HUES64 (cell line): Measurements from ENCODE around the gene HPDL.

ENCODE experiments used
- H3K27ac ChIP-seq: 2 replicates; pipeline ENCODE4 v1.7.0; 2013; ENCODE audit warnings: low read depth, low read length, inconsistent platforms
- H3K27me3 ChIP-seq: 2 replicates; pipeline ENCODE4 v1.6.1; 2013; ENCODE audit warnings: mild to moderate bottlenecking, low read length; ENCODE audit not compliant: insufficient read depth
- H3K36me3 ChIP-seq: 2 replicates; pipeline ENCODE4 v1.6.1; 2013; ENCODE audit warnings: mild to moderate bottlenecking, low read length; ENCODE audit not compliant: insufficient read depth
- H3K4me1 ChIP-seq: 2 replicates; pipeline ENCODE4 v1.6.1; 2013; ENCODE audit warnings: mild to moderate bottlenecking, low read length, moderate library complexity; ENCODE audit not compliant: insufficient read depth
- H3K4me3 ChIP-seq: 2 replicates; pipeline ENCODE4 v1.5.1; 2013; ENCODE audit warnings: mild to moderate bottlenecking, low read length, moderate library complexity
- H3K9ac ChIP-seq: 2 replicates; pipeline ENCODE4 v1.6.1; 2013; ENCODE audit warnings: mild to moderate bottlenecking, low read depth, low read length
- H3K9me3 ChIP-seq: 2 replicates; pipeline ENCODE4 v1.6.1; 2013; ENCODE audit warnings: low read depth, low read length; ENCODE audit not compliant: insufficient read depth
- WGBS: fragments of 150-250, 120-280 bp; methylation state at CpG from one replicate; pipeline ENCODE4 v1.1.7; 2013; ENCODE audit warnings: missing lambda C conversion rate; 5-methylcytosine and 5-hydroxymethylcytosine counted together

The HPDL gene

DNA sequence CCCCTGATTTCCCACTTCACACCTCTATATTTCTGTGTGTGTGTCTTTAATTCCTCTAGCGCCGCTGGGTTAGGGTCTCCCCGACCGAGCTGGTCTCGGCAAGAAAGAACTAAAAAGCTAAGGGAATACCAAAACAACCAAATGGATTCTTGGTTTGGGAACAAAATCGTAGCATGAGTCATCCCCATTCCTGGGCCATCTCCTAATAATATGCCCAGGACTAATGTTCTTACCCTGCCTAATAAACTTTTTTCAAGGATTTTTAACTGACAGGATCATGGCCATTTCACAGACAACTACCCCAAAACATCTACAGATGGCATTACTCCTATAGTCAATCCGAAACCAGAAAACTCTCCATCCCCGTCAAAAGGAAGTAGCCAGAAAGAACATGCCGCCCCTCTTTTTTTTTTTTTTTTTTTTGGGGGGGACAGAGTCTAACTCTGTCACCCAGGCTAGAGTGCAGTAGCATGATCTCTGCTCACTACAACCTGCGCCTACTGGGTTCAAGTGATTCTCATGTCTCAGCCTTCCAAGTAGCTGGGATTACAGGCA, 4.1 kb upstream of the HPDL start:
- no peak overlapping the region for H3K9ac ChIP-seq
- H3K27ac ChIP-seq, result 0 out of 2 replicates have a peak overlapping the region, but pooled peaks have one; percentile 52
- no peak overlapping the region for H3K4me3 ChIP-seq
- H3K36me3 ChIP-seq, result no peaks in the 10 kb centered on the region
- H3K27me3 ChIP-seq, result no peaks in the 10 kb centered on the region
- 86% methylated on average over 10 of the region's 10 CpGs for WGBS
- H3K4me1 ChIP-seq, result peaks cover 26% of the 10 kb centered on the region
- H3K9me3 ChIP-seq, result no peaks in the 10 kb centered on the region

DNA sequence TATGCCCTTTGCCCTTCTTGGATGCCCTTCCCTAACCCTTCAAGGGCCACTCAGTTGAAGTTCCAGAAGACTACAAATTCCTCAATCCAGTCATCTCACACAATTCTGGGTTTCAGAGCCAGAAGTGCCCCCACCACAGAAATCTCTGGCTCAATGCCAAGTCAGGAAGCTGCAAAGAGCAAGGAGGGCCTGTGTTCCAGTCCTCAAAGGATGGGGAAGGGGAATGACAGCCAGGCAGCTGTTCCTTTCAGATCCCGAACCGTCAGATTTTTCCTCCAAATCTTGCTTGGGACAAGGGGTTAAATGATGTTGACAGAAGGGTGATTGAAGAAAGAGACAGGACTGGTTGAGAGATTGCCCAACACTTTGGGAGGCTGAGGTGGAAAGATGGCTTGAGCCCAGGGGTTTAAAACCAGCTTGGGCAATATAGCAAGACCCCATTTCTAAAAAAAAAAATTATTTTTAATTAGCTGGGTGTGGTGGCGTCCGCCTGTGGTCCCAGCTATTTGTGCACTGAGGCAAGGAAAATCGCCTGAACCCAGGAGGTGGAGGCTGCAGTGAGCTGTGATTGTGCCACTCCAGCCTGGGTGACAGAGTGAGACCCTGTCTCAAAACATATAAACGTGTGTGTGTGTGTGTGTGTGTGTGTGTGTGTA, 716 bp upstream of the HPDL start:
- Histone ChIP-seq H3K9ac (peak overlapping the region; percentile 25), H3K36me3 (peaks cover 8% of the 10 kb centered on the region), H3K4me1 (peaks cover 36% of the 10 kb centered on the region), H3K4me3 (peak overlapping the region; percentile 35; the same call in 1 of the 2 replicates), H3K9me3 (no peaks in the 10 kb centered on the region), H3K27me3 (no peaks in the 10 kb centered on the region), H3K27ac (no peak overlapping the region)
- 93% methylated on average over 5 of the region's 6 CpGs for WGBS

DNA sequence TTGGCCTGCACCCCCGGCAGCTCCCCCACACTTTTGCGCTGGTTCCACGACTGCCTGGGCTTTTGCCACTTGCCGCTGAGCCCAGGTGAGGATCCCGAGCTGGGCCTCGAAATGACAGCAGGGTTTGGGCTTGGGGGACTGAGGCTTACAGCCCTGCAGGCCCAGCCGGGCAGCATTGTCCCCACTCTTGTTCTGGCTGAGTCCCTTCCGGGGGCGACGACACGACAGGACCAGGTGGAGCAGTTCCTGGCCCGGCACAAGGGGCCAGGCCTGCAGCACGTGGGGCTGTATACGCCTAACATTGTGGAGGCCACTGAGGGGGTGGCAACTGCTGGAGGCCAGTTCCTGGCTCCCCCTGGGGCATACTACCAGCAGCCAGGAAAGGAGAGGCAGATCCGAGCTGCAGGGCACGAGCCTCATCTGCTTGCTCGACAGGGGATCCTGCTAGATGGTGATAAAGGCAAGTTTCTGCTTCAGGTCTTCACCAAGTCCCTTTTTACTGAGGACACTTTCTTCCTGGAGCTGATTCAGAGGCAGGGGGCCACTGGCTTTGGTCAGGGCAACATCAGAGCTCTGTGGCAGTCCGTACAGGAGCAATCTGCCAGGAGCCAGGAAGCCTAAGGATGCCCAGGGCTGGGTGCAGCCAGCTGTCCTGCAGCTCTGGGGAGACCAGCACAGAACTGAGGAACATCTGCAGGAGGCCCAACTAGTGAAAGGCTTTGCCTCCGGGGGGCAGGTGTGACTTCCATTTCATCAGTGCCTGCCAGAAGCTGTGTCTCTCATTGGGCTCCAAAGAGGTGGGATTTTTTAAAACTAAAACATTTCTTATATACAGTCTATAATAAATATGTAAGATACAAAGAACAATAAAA, 1.2 kb downstream of the HPDL start:
- H3K4me3 ChIP-seq, result peak overlapping the region; percentile 35; the same call in 1 of the 2 replicates
- 87% methylated on average over 19 of the region's 19 CpGs for WGBS
- H3K27me3 ChIP-seq, result no peaks in the 10 kb centered on the region
- no peaks in the 10 kb centered on the region for H3K9me3 ChIP-seq
- peak overlapping the region; percentile 40 for H3K9ac ChIP-seq
- H3K36me3 ChIP-seq, result peaks cover 27% of the 10 kb centered on the region
- peaks cover 20% of the 10 kb centered on the region for H3K4me1 ChIP-seq
- peak overlapping the region; percentile 48 for H3K27ac ChIP-seq

DNA sequence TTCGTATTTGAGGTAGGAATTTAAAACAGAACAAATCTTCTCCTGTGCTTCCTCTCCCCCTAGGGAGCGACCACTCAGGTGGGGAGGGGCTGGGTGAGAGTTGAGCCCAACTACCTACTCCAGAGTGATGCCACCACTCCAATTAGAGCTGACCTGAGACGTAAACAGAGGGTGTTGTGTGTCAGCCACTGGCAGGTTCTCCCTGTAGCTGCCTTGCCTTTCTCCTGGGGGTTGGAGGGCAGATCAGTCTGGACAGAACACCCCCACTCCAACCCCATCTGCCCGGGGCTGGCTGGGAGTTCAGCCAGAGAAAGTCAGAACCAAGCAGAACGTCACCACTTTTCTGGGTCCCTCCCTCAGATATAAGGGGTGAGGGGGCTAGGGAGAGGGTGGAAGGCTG, 2.0 kb downstream of the HPDL start:
- Histone ChIP-seq H3K27me3 (no peaks in the 10 kb centered on the region), H3K9me3 (no peaks in the 10 kb centered on the region), H3K27ac (0 out of 2 replicates have a peak overlapping the region, but pooled peaks have one; percentile 7), H3K36me3 (peaks cover 35% of the 10 kb centered on the region), H3K4me3 (peak overlapping the region; percentile 35; the same call in 1 of the 2 replicates), H3K4me1 (peaks cover 20% of the 10 kb centered on the region), H3K9ac (no peak overlapping the region; the same call in 1 of the 2 replicates)
- WGBS, result 69% methylated on average over 3 of the region's 5 CpGs

DNA sequence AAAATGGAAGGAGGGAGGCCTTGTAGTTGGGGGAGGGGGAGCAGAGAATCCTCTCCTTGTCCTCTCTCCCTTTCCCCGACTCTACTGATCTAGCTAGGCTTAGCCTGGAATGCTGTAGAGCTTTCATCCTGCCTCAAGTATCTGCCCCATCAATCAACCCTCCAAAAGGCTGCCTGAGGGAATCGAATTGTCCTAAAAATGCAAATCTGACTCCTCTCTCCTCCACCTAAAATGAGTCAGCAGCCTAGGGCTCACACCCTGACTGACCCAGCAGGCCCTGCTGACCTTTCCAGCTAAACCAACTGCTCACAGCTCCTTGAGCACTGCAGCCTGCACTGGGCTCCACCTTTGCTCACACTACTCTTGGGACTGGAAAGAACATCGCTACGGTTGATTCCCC, 2.8 kb downstream of the HPDL start:
- Histone ChIP-seq H3K4me3 (no peak overlapping the region), H3K9me3 (no peaks in the 10 kb centered on the region), H3K36me3 (peaks cover 43% of the 10 kb centered on the region), H3K4me1 (peaks cover 20% of the 10 kb centered on the region), H3K9ac (no peak overlapping the region), H3K27me3 (no peaks in the 10 kb centered on the region), H3K27ac (peak overlapping the region; percentile 74; the same call in 1 of the 2 replicates)
- WGBS, result 50% methylated on average over 4 of the region's 4 CpGs

DNA sequence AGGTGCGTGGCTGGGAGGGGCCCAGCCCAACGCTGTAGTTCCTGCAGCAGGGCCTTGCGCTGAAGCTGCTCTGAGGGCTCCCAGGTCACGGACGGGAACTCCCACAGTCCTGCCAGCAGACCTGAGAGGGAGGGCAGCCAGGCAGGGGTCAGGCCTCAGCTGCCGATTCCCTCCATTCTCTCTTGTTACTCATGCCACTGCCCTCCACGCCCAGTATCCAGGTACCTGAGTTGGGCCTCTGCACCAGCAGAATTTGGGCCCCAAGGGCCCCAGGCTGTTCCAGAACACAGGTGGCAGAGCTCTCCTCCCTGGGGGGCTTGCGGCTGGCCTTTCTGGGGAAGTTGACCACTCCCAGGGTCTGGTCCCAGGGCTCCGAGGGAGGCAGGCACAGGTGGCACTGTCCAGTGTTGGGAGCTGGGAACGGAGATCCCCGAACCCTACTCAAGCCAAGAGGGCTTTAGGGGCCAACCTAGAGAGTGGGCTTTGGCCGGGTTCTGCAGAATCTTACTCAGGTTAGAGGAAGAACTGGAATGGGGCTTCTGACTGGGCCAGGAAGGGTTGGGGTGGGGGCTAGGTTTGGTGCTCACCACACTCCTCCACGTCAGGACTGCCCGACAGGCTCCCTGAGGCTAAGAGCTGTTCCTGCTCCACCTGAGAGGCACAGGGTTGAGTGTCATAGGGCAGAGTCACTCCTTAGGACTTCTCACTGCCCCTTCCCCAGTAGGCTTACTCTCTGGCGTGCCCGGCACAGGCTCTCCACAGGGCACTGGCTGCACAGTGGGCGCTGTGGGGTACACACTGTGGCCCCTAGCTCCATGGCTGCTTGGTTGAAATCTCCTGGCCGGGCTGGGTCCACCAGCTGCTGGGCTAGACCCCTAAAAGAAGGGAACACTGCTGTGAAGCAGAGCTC, 5.0 kb downstream of the HPDL start:
- no peak overlapping the region for H3K4me3 ChIP-seq
- WGBS, result 97% methylated on average over 18 of the region's 18 CpGs
- no peaks in the 10 kb centered on the region for H3K9me3 ChIP-seq
- no peaks in the 10 kb centered on the region for H3K27me3 ChIP-seq
- H3K27ac ChIP-seq, result no peak overlapping the region
- H3K36me3 ChIP-seq, result peaks cover 48% of the 10 kb centered on the region
- H3K9ac ChIP-seq, result no peak overlapping the region
- peaks cover 27% of the 10 kb centered on the region for H3K4me1 ChIP-seq

DNA sequence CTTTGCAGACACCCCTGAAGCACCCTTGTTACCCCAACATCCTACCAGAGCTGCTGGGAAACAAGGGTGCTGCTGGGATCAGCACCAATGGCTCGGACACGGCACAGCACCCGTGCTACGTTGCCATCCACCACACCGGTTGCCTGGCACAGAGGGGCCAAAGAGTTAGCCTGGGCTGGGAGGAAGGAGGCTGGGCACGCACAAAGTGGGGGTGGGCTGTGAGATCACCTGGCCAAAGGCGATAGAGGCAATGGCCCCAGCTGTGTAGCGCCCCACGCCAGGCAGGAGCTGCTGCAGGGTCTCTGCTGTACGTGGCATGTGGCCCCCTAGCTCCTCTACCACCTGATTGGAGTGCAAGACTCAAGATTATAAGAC, 5.6 kb downstream of the HPDL start:
- Histone ChIP-seq H3K9me3 (no peaks in the 10 kb centered on the region), H3K9ac (no peak overlapping the region), H3K27me3 (no peaks in the 10 kb centered on the region), H3K4me1 (peaks cover 27% of the 10 kb centered on the region), H3K4me3 (no peak overlapping the region), H3K36me3 (peaks cover 48% of the 10 kb centered on the region), H3K27ac (no peak overlapping the region)
- WGBS, result 96% methylated on average over 10 of the region's 10 CpGs

DNA sequence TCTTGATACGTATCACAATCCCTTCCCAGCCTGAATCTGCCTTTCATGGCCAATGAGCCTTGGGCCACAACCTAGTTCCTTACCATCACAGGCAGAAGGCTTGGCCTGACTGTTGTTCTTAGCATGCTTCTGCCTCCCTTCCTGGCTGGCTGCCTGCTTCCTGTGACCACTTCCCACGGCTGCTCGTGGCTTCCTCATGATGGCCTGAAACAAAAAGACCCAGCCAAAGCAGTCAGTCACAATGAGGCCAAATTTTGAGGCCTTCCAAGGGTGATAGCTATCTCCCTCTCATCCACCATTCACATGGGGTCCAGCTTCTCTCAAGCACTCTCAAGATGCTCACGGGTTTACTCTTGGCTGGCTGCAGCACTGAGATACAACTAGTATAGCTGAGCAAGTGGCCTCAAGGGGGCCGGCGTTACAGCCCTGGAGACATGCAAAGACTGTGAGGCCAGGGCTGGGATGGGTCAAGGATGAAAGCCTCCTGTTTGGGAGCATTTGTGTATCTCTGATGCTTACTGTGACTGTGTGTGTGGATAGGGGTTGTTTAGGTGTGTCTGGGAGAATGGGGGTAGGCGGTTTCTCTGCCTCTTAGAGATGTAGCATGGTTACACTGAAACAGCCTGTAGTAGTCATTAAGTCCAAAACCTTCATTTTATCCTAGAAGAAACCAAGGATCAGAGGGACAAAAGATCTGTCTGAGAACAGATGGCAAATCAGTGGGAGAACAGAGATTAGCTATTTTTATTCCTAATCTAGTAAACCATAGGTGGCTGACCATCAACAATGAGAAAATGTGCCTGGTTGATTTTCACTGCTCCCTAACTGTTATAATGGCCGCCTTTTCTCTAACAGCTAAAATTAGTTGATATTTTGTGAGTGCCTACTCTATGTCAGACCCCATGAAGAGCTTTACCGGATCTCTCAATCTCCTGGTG, 7.9 kb downstream of the HPDL start:
- WGBS, result 85% methylated on average over 9 of the region's 9 CpGs
- H3K27me3 ChIP-seq, result no peaks in the 10 kb centered on the region
- peaks cover 7% of the 10 kb centered on the region; the same call in 1 of the 2 replicates for H3K4me1 ChIP-seq
- H3K27ac ChIP-seq, result no peak overlapping the region
- H3K36me3 ChIP-seq, result peaks cover 59% of the 10 kb centered on the region
- H3K4me3 ChIP-seq, result no peak overlapping the region
- no peak overlapping the region for H3K9ac ChIP-seq
- no peaks in the 10 kb centered on the region for H3K9me3 ChIP-seq

DNA sequence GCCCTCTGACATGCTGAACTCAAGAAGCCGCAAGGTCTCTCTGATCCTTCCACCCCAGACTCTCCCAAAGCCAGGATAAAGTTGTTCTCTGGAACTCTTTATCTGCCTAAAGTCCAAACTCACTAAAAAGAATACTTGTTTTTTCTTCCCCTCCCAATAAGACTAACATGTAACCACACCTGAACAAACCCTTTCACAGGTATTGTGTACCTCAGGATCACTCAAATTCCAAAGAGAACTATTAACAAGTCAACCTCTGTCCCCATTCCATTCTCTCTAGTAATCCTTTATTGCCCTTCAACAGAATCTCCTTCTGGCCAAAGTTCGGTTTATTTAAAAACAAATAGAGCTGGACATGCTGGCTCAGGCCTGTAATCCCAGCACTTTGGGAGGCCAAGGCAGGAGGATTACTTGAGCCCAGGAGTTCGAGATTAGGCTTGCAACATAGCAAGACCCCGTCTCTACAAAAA, 9.2 kb downstream of the HPDL start:
- Histone ChIP-seq H3K27me3 (no peaks in the 10 kb centered on the region), H3K4me1 (peaks cover 9% of the 10 kb centered on the region; the same call in 1 of the 2 replicates), H3K9ac (no peak overlapping the region), H3K27ac (no peak overlapping the region), H3K36me3 (peaks cover 51% of the 10 kb centered on the region), H3K4me3 (no peak overlapping the region), H3K9me3 (no peaks in the 10 kb centered on the region)
- 92% methylated on average over 4 of the region's 4 CpGs for WGBS
